ENCODE results near the gene CPT2.

- TF ChIP-seq NFE2L1 (tag; IDR thresholded peaks at IDR 0.05; ENCODE audit: borderline replicate concordance, low read depth) (no peak), EGR1 (conservative IDR thresholded peaks at IDR 0.05) (no peak), SP1 (CRISPR knock-in tag; IDR thresholded peaks at IDR 0.05) (no peak), ZSCAN29 (IDR thresholded peaks at IDR 0.05) (no peak), EP300 (IDR thresholded peaks at IDR 0.05; ENCODE audit: low read length) (no peak), ZNF239 (CRISPR knock-in tag; IDR thresholded peaks at IDR 0.05) (no peak), ZZZ3 (IDR thresholded peaks at IDR 0.05) (no peak), ZNF347 (CRISPR knock-in tag; IDR thresholded peaks at IDR 0.05; ENCODE audit: low read depth) (no peak), CTCF (IDR thresholded peaks at IDR 0.05 in 2 of 3, conservative IDR thresholded peaks at IDR 0.05 in 1 of 3; ENCODE audit: insufficient read depth in 2 of 3, low read depth in 1 of 3, low read length in 3 of 3) (no peak), POLR2A (conservative IDR thresholded peaks at IDR 0.05) (no peak), SPI1 (IDR thresholded peaks at IDR 0.05; ENCODE audit: borderline replicate concordance, low read depth, low read length) (no peak), CC2D1A (IDR thresholded peaks at IDR 0.05) (no peak), PATZ1 (CRISPR knock-in tag; IDR thresholded peaks at IDR 0.05; ENCODE audit: borderline replicate concordance) (no peak)
- TF ChIP-seq, protein P1, sequence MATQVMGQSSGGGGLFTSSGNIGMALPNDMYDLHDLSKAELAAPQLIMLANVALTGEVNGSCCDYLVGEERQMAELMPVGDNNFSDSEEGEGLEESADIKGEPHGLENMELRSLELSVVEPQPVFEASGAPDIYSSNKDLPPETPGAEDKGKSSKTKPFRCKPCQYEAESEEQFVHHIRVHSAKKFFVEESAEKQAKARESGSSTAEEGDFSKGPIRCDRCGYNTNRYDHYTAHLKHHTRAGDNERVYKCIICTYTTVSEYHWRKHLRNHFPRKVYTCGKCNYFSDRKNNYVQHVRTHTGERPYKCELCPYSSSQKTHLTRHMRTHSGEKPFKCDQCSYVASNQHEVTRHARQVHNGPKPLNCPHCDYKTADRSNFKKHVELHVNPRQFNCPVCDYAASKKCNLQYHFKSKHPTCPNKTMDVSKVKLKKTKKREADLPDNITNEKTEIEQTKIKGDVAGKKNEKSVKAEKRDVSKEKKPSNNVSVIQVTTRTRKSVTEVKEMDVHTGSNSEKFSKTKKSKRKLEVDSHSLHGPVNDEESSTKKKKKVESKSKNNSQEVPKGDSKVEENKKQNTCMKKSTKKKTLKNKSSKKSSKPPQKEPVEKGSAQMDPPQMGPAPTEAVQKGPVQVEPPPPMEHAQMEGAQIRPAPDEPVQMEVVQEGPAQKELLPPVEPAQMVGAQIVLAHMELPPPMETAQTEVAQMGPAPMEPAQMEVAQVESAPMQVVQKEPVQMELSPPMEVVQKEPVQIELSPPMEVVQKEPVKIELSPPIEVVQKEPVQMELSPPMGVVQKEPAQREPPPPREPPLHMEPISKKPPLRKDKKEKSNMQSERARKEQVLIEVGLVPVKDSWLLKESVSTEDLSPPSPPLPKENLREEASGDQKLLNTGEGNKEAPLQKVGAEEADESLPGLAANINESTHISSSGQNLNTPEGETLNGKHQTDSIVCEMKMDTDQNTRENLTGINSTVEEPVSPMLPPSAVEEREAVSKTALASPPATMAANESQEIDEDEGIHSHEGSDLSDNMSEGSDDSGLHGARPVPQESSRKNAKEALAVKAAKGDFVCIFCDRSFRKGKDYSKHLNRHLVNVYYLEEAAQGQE (IDR thresholded peaks at IDR 0.05; ENCODE audit: borderline replicate concordance), result no peak
- TF ChIP-seq, protein P1 (CRISPR knock-in tag; IDR thresholded peaks at IDR 0.05; ENCODE audit: low read depth), result no peak
These were observed 53.7 kb downstream of the CPT2 start for GRCh38 chr1:53250325-53250724.
